Glutamatergic neuron (in vitro differentiated cells): Measurements from ENCODE around the gene CERCAM. TPM values are rescaled to one million over a fixed set of nuclear protein-coding genes. Genes with fewer than 3 reads are reported as not detected.

Source experiments
- DNase-seq: peaks from one replicate; pipeline ENCODE4 v3.0.0; 2022
- H3K27ac Mint-ChIP-seq: one replicate; pipeline ENCODE4 v1.8.0; 2020; ENCODE audit warnings: mild to moderate bottlenecking, mixed read lengths, inconsistent platforms; ENCODE audit not compliant: unreplicated experiment
- H3K27me3 Mint-ChIP-seq: one replicate; pipeline ENCODE4 v1.8.0; 2020; ENCODE audit warnings: mild to moderate bottlenecking, moderate library complexity, mixed read lengths, inconsistent platforms; ENCODE audit not compliant: unreplicated experiment
- H3K36me3 Mint-ChIP-seq: one replicate; pipeline ENCODE4 v1.8.0; 2020; ENCODE audit warnings: mild to moderate bottlenecking, mixed read lengths, inconsistent platforms; ENCODE audit not compliant: unreplicated experiment
- H3K4me1 Mint-ChIP-seq: one replicate; pipeline ENCODE4 v1.8.0; 2020; ENCODE audit warnings: mild to moderate bottlenecking, low read depth, mixed read lengths, inconsistent platforms; ENCODE audit not compliant: unreplicated experiment
- H3K4me3 Mint-ChIP-seq: one replicate; pipeline ENCODE4 v1.8.0; 2020; ENCODE audit warnings: mild to moderate bottlenecking, mixed read lengths, inconsistent platforms; ENCODE audit not compliant: unreplicated experiment
- H3K9me3 Mint-ChIP-seq: one replicate; pipeline ENCODE4 v1.8.0; 2020; ENCODE audit warnings: mild to moderate bottlenecking, moderate library complexity, mixed read lengths, inconsistent platforms; ENCODE audit not compliant: unreplicated experiment
- CTCF ChIP-seq: fragments of 200-600 bp; sonication (generic); IDR thresholded peaks from one replicate; pipeline ENCODE4 v1.5.0; 2021; ENCODE audit not compliant: partially characterized antibody, unreplicated experiment
- total RNA-seq: library from RNA; stranded (reverse); fragmentation: NEBNext Ultra II Directional; extraction: Animal tissue kit (Norgen Biotek cat#: 25700); gene quantifications from one replicate; pipeline ENCODE4 v1.2.1, GENCODE V29; 2021; ENCODE audit not compliant: unreplicated experiment

Gene CERCAM
- total RNA-seq, 1 donor from 2014 or later = 56.1 TPM

GRCh38 chr9:128390813-128391711 is 29.6 kb upstream of the CERCAM start:
- H3K9me3 Mint-ChIP-seq = peaks cover 7% of the 10 kb centered on the region
- peaks cover 15% of the 10 kb centered on the region for H3K27me3 Mint-ChIP-seq
- peak overlapping the region; percentile 95 for H3K4me3 Mint-ChIP-seq
- DNase-seq = no peak
- H3K4me1 Mint-ChIP-seq = peaks cover 45% of the 10 kb centered on the region
- no peak for TF ChIP-seq CTCF
- no peaks in the 10 kb centered on the region for H3K36me3 Mint-ChIP-seq
- peak overlapping the region; percentile 96 for H3K27ac Mint-ChIP-seq

- H3K27ac Mint-ChIP-seq = peak overlapping the region; percentile 96
These were observed 28.7 kb upstream of the CERCAM start for GRCh38 chr9:128391956-128392301.

GRCh38 chr9:128392302-128393144 is 28.1 kb upstream of the CERCAM start:
- no peak for DNase-seq
- Mint-ChIP-seq H3K27ac (peak overlapping the region; percentile 96), H3K9me3 (peaks cover 7% of the 10 kb centered on the region), H3K27me3 (peaks cover 18% of the 10 kb centered on the region), H3K4me3 (peak overlapping the region; percentile 95), H3K36me3 (no peaks in the 10 kb centered on the region), H3K4me1 (peaks cover 42% of the 10 kb centered on the region)
- TF ChIP-seq CTCF = no peak

More at GRCh38 chr9:128391956-128392301, 28.7 kb upstream of the CERCAM start:
- Mint-ChIP-seq H3K4me3 (peak overlapping the region; percentile 95), H3K4me1 (peaks cover 38% of the 10 kb centered on the region), H3K9me3 (peaks cover 7% of the 10 kb centered on the region), H3K36me3 (no peaks in the 10 kb centered on the region), H3K27me3 (peaks cover 13% of the 10 kb centered on the region)
- no peak for TF ChIP-seq CTCF
- DNase-seq = no peak

- peak; percentile 65 for DNase-seq
- peak overlapping the region; percentile 84 for H3K4me3 Mint-ChIP-seq
- H3K4me1 Mint-ChIP-seq = peaks cover 36% of the 10 kb centered on the region
- H3K27ac Mint-ChIP-seq = peak overlapping the region; percentile 88
- H3K27me3 Mint-ChIP-seq = peaks cover 21% of the 10 kb centered on the region
- peaks cover 9% of the 10 kb centered on the region for H3K9me3 Mint-ChIP-seq
- no peak for TF ChIP-seq CTCF
- no peaks in the 10 kb centered on the region for H3K36me3 Mint-ChIP-seq
These were observed 27.4 kb upstream of the CERCAM start for GRCh38 chr9:128393145-128393775.
